ENCODE measurements around the gene TTC7B.

Gene TTC7B

GRCh38 chr14:90587252-90587910 lies 228.8 kb downstream of the TTC7B start:
- DNase-seq (ENCODE audit: extremely low spot score, insufficient read length, low read depth) = no peak
- FAIRE-seq = no peak

- no peak for DNase-seq (ENCODE audit: extremely low spot score, insufficient read length, low read depth)
- FAIRE-seq = no peak
These were observed 231.1 kb downstream of the TTC7B start for GRCh38 chr14:90585106-90585505.

GRCh38 chr14:90583916-90584605 lies 232.2 kb downstream of the TTC7B start:
- no peak for FAIRE-seq
- DNase-seq (ENCODE audit: extremely low spot score, insufficient read length, low read depth) = no peak

- DNase-seq (ENCODE audit: extremely low spot score, insufficient read length, low read depth) = no peak
- FAIRE-seq = no peak
These were observed 232.8 kb downstream of the TTC7B start for GRCh38 chr14:90583427-90583826.

GRCh38 chr14:90582166-90582565 lies 234.1 kb downstream of the TTC7B start:
- FAIRE-seq (no peak), DNase-seq (ENCODE audit: extremely low spot score, insufficient read length, low read depth) (no peak)

GRCh38 chr14:90581745-90582144 lies 234.5 kb downstream of the TTC7B start:
- no peak for FAIRE-seq

GRCh38 chr14:90580377-90581335 lies 235.6 kb downstream of the TTC7B start:
- no peak for FAIRE-seq
- DNase-seq (ENCODE audit: extremely low spot score, insufficient read length, low read depth) = no peak

More at GRCh38 chr14:90581745-90582144, 234.5 kb downstream of the TTC7B start:
- no peak for DNase-seq (ENCODE audit: extremely low spot score, insufficient read length, low read depth)

- DNase-seq (ENCODE audit: extremely low spot score, insufficient read length, low read depth) (no peak), FAIRE-seq (no peak)
These were observed 236.4 kb downstream of the TTC7B start for GRCh38 chr14:90579816-90580215.

GRCh38 chr14:90579088-90579487 lies 237.1 kb downstream of the TTC7B start:
- FAIRE-seq (no peak), DNase-seq (ENCODE audit: extremely low spot score, insufficient read length, low read depth) (no peak)

GRCh38 chr14:90578283-90578985 lies 237.8 kb downstream of the TTC7B start:
- no peak for FAIRE-seq
- no peak for DNase-seq (ENCODE audit: extremely low spot score, insufficient read length, low read depth)

- FAIRE-seq (no peak), DNase-seq (ENCODE audit: extremely low spot score, insufficient read length, low read depth) (no peak)
These were observed 238.5 kb downstream of the TTC7B start for GRCh38 chr14:90577661-90578282.

- FAIRE-seq = no peak
- DNase-seq (ENCODE audit: extremely low spot score, insufficient read length, low read depth) = no peak
These were observed 239.1 kb downstream of the TTC7B start for GRCh38 chr14:90576981-90577660.

- FAIRE-seq = no peak
- DNase-seq (ENCODE audit: extremely low spot score, insufficient read length, low read depth) = no peak
These were observed 239.6 kb downstream of the TTC7B start for GRCh38 chr14:90576581-90576980.

GRCh38 chr14:90575781-90576180 lies 240.4 kb downstream of the TTC7B start:
- no peak for DNase-seq (ENCODE audit: extremely low spot score, insufficient read length, low read depth)
- FAIRE-seq = no peak

- DNase-seq (ENCODE audit: extremely low spot score, insufficient read length, low read depth) = no peak
- FAIRE-seq = no peak
These were observed 240.9 kb downstream of the TTC7B start for GRCh38 chr14:90575336-90575735.

- FAIRE-seq = no peak
- DNase-seq (ENCODE audit: extremely low spot score, insufficient read length, low read depth) = no peak
These were observed 241.8 kb downstream of the TTC7B start for GRCh38 chr14:90574188-90575131.

GRCh38 chr14:90573385-90574105 lies 242.7 kb downstream of the TTC7B start:
- no peak for FAIRE-seq
- DNase-seq (ENCODE audit: extremely low spot score, insufficient read length, low read depth) = no peak

All from GM18507 (cell line).